ENCODE measurements around the gene HSD17B3. TPM values are rescaled to one million over a fixed set of nuclear protein-coding genes. Genes with fewer than 3 reads are reported as not detected.
A peak's percentile ranks its signal among the peaks of the same experiment; 100 is the strongest.
"Not testable (repeated sequence)": the region's sequence is repeated elsewhere in the genome, so short reads cannot be mapped to it uniquely, and the experiment has no call there.

HSD17B3 gene
- total RNA-seq, 1 donor, result not detected

- no peak for DNase-seq (ENCODE audit: low read depth)
- no peak overlapping the region for H3K4me3 ChIP-seq (ENCODE audit: low read depth, low read length)
- no peak for TF ChIP-seq CTCF (IDR thresholded peaks at IDR 0.05; ENCODE audit: insufficient read depth, low read length)
Measured at GRCh38 chr9:96323169-96323568, 21.2 kb upstream of the HSD17B3 start.

- not testable (repeated sequence) for H3K4me3 ChIP-seq (ENCODE audit: low read depth, low read length); DNase-seq (ENCODE audit: low read depth)
Measured at GRCh38 chr9:96322736-96323135, 20.8 kb upstream of the HSD17B3 start.

- DNase-seq (ENCODE audit: low read depth); H3K4me3 ChIP-seq (ENCODE audit: low read depth, low read length): not testable (repeated sequence)
Measured at GRCh38 chr9:96322210-96322609, 20.2 kb upstream of the HSD17B3 start.

- no peak for DNase-seq (ENCODE audit: low read depth)
- no peak for TF ChIP-seq CTCF (IDR thresholded peaks at IDR 0.05; ENCODE audit: insufficient read depth, low read length)
Measured at GRCh38 chr9:96321515-96321914, 19.5 kb upstream of the HSD17B3 start.

GRCh38 chr9:96320749-96321280 lies 18.8 kb upstream of the HSD17B3 start:
- H3K4me3 ChIP-seq (ENCODE audit: low read depth, low read length), result no peak overlapping the region
- DNase-seq (ENCODE audit: low read depth), result no peak
- TF ChIP-seq CTCF (IDR thresholded peaks at IDR 0.05; ENCODE audit: insufficient read depth, low read length), result no peak

More at GRCh38 chr9:96321515-96321914, 19.5 kb upstream of the HSD17B3 start:
- H3K4me3 ChIP-seq (ENCODE audit: low read depth, low read length), result no peak overlapping the region

- TF ChIP-seq CTCF (IDR thresholded peaks at IDR 0.05; ENCODE audit: insufficient read depth, low read length), result no peak
- no peak overlapping the region for H3K4me3 ChIP-seq (ENCODE audit: low read depth, low read length)
- DNase-seq (ENCODE audit: low read depth), result no peak
Measured at GRCh38 chr9:96318921-96319565, 17.1 kb upstream of the HSD17B3 start.

- peak; percentile 94 for TF ChIP-seq CTCF (IDR thresholded peaks at IDR 0.05; ENCODE audit: insufficient read depth, low read length)
- DNase-seq (ENCODE audit: low read depth), result peak; percentile 77
- no peak overlapping the region for H3K4me3 ChIP-seq (ENCODE audit: low read depth, low read length)
Measured at GRCh38 chr9:96317335-96317980, 15.5 kb upstream of the HSD17B3 start.

GRCh38 chr9:96309850-96310249 lies 7.9 kb upstream of the HSD17B3 start:
- no peak overlapping the region for H3K4me3 ChIP-seq (ENCODE audit: low read depth, low read length)
- no peak for DNase-seq (ENCODE audit: low read depth)
- no peak for TF ChIP-seq CTCF (IDR thresholded peaks at IDR 0.05; ENCODE audit: insufficient read depth, low read length)

- peak; percentile 36 for DNase-seq (ENCODE audit: low read depth)
- not testable (repeated sequence) for H3K4me3 ChIP-seq (ENCODE audit: low read depth, low read length)
Measured at GRCh38 chr9:96306958-96307357, 5.0 kb upstream of the HSD17B3 start.

Data from fibroblast of the aortic adventitia (primary cell).